SW 1271 (cell line): ENCODE results near the gene NUDT6.

Source experiments
- DNase-seq, 2 experiments: peaks; one replicate each; lab custom pipeline; 2025; lab: John Stamatoyannopoulos, UW

Gene NUDT6

GRCh38 chr4:122914292-122914904 lies 8.0 kb downstream of the NUDT6 start:
- DNase-seq, result peak in 1 of 2 experiments; percentile 56

GRCh38 chr4:122912810-122913575 lies 9.4 kb downstream of the NUDT6 start:
- no peak for DNase-seq

- DNase-seq, result no peak
Observed at GRCh38 chr4:122911588-122911987, 10.8 kb downstream of the NUDT6 start.

GRCh38 chr4:122909683-122910082 lies 12.7 kb downstream of the NUDT6 start:
- DNase-seq, result no peak

- no peak for DNase-seq
Observed at GRCh38 chr4:122908223-122908622, 14.2 kb downstream of the NUDT6 start.

GRCh38 chr4:122906859-122907305 lies 15.5 kb downstream of the NUDT6 start:
- no peak for DNase-seq

- DNase-seq, result no peak
Observed at GRCh38 chr4:122903766-122904288, 18.6 kb downstream of the NUDT6 start.

- DNase-seq, result no peak
Observed at GRCh38 chr4:122901247-122902010, 21.0 kb downstream of the NUDT6 start.

GRCh38 chr4:122900314-122900713 lies 22.1 kb downstream of the NUDT6 start:
- no peak for DNase-seq

- no peak for DNase-seq
Observed at GRCh38 chr4:122899682-122900081, 22.7 kb downstream of the NUDT6 start.

GRCh38 chr4:122898370-122899150 lies 23.8 kb downstream of the NUDT6 start:
- DNase-seq, result peak; percentile 67 to 92

GRCh38 chr4:122896270-122896669 lies 26.1 kb downstream of the NUDT6 start:
- DNase-seq, result no peak

- no peak for DNase-seq
Observed at GRCh38 chr4:122895336-122895995, 26.9 kb downstream of the NUDT6 start.

- no peak for DNase-seq
Observed at GRCh38 chr4:122894827-122895226, 27.6 kb downstream of the NUDT6 start.

GRCh38 chr4:122890147-122890795 lies 32.1 kb downstream of the NUDT6 start:
- DNase-seq, result peak in 1 of 2 experiments; percentile 26

GRCh38 chr4:122889726-122890125 lies 32.7 kb downstream of the NUDT6 start:
- no peak for DNase-seq

- no peak for DNase-seq
Observed at GRCh38 chr4:122884499-122884898, 37.9 kb downstream of the NUDT6 start.

- no peak for DNase-seq
Observed at GRCh38 chr4:122882857-122883735, 39.3 kb downstream of the NUDT6 start.

- DNase-seq, result no peak
Observed at GRCh38 chr4:122879001-122879400, 43.4 kb downstream of the NUDT6 start.

GRCh38 chr4:122876456-122876855 lies 45.9 kb downstream of the NUDT6 start:
- DNase-seq, result no peak
